Measurements from ENCODE around the gene KRTAP13-4. TPM values are rescaled to one million over a fixed set of nuclear protein-coding genes. Genes with fewer than 3 reads are reported as not detected.

Gene KRTAP13-4
- total RNA-seq, 1 donor from 2014 or later, result not detected

GRCh38 chr21:30415993-30416392 is 14.0 kb upstream of the KRTAP13-4 start:
- Histone ChIP-seq H3K4me3 (ENCODE audit: low read depth, low read length) (no peak overlapping the region), H3K27me3 (ENCODE audit: control insufficient read depth, insufficient read depth, low read length) (no peaks in the 10 kb centered on the region), H3K36me3 (ENCODE audit: control insufficient read depth, insufficient read depth, low read length) (no peaks in the 10 kb centered on the region)
- no peak for TF ChIP-seq CTCF (IDR thresholded peaks at IDR 0.05; ENCODE audit: insufficient read depth, low read length, poor library complexity, severe bottlenecking)
- no peak for DNase-seq (ENCODE audit: low read depth)

- no peaks in the 10 kb centered on the region for H3K36me3 ChIP-seq (ENCODE audit: control insufficient read depth, insufficient read depth, low read length)
- DNase-seq (ENCODE audit: low read depth), result no peak
- no peak for TF ChIP-seq CTCF (IDR thresholded peaks at IDR 0.05; ENCODE audit: insufficient read depth, low read length, poor library complexity, severe bottlenecking)
- no peak within 1 kb of the TSS for H3K4me3 ChIP-seq (ENCODE audit: low read depth, low read length)
- no peaks in the 10 kb centered on the region for H3K27me3 ChIP-seq (ENCODE audit: control insufficient read depth, insufficient read depth, low read length)
Measured at GRCh38 chr21:30425826-30426225, 4.2 kb upstream of the KRTAP13-4 start, which contains the start of gene KRTAP13-3. Gene KRTAP13-3 (minus strand): TSS chr21:30425926. CDS start chr21:30425912, 14 bp downstream.

GRCh38 chr21:30426731-30427130 is 3.3 kb upstream of the KRTAP13-4 start:
- Histone ChIP-seq H3K36me3 (ENCODE audit: control insufficient read depth, insufficient read depth, low read length) (no peaks in the 10 kb centered on the region), H3K4me3 (ENCODE audit: low read depth, low read length) (no peak overlapping the region), H3K27me3 (ENCODE audit: control insufficient read depth, insufficient read depth, low read length) (no peaks in the 10 kb centered on the region)
- TF ChIP-seq CTCF (IDR thresholded peaks at IDR 0.05; ENCODE audit: insufficient read depth, low read length, poor library complexity, severe bottlenecking), result no peak
- no peak for DNase-seq (ENCODE audit: low read depth)

- no peaks in the 10 kb centered on the region for H3K36me3 ChIP-seq (ENCODE audit: control insufficient read depth, insufficient read depth, low read length)
- no peak overlapping the region for H3K4me3 ChIP-seq (ENCODE audit: low read depth, low read length)
- H3K27me3 ChIP-seq (ENCODE audit: control insufficient read depth, insufficient read depth, low read length), result no peaks in the 10 kb centered on the region
- no peak for DNase-seq (ENCODE audit: low read depth)
- TF ChIP-seq CTCF (IDR thresholded peaks at IDR 0.05; ENCODE audit: insufficient read depth, low read length, poor library complexity, severe bottlenecking), result peak; percentile 65
Measured at GRCh38 chr21:30434033-30434631, 4.1 kb downstream of the KRTAP13-4 start.

GRCh38 chr21:30437010-30437565 is 7.1 kb downstream of the KRTAP13-4 start:
- TF ChIP-seq CTCF (IDR thresholded peaks at IDR 0.05; ENCODE audit: insufficient read depth, low read length, poor library complexity, severe bottlenecking), result no peak
- no peak for DNase-seq (ENCODE audit: low read depth)
- no peaks in the 10 kb centered on the region for H3K27me3 ChIP-seq (ENCODE audit: control insufficient read depth, insufficient read depth, low read length)
- H3K4me3 ChIP-seq (ENCODE audit: low read depth, low read length), result no peak overlapping the region
- H3K36me3 ChIP-seq (ENCODE audit: control insufficient read depth, insufficient read depth, low read length), result no peaks in the 10 kb centered on the region

- no peak for DNase-seq (ENCODE audit: low read depth)
- Histone ChIP-seq H3K27me3 (ENCODE audit: control insufficient read depth, insufficient read depth, low read length) (no peaks in the 10 kb centered on the region), H3K36me3 (ENCODE audit: control insufficient read depth, insufficient read depth, low read length) (no peaks in the 10 kb centered on the region), H3K4me3 (ENCODE audit: low read depth, low read length) (no peak within 1 kb of the TSS)
- no peak for TF ChIP-seq CTCF (IDR thresholded peaks at IDR 0.05; ENCODE audit: insufficient read depth, low read length, poor library complexity, severe bottlenecking)
Measured at GRCh38 chr21:30439975-30440374, 10.0 kb downstream of the KRTAP13-4 start, which contains the start of gene KRTAP15-1. Gene KRTAP15-1 (plus strand): TSS chr21:30440275. CDS start chr21:30440328, 53 bp downstream.

Measured in kidney epithelial cell (primary cell).